ENCODE data around the gene LAX1.

The LAX1 gene, protein sequence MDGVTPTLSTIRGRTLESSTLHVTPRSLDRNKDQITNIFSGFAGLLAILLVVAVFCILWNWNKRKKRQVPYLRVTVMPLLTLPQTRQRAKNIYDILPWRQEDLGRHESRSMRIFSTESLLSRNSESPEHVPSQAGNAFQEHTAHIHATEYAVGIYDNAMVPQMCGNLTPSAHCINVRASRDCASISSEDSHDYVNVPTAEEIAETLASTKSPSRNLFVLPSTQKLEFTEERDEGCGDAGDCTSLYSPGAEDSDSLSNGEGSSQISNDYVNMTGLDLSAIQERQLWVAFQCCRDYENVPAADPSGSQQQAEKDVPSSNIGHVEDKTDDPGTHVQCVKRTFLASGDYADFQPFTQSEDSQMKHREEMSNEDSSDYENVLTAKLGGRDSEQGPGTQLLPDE

DNA sequence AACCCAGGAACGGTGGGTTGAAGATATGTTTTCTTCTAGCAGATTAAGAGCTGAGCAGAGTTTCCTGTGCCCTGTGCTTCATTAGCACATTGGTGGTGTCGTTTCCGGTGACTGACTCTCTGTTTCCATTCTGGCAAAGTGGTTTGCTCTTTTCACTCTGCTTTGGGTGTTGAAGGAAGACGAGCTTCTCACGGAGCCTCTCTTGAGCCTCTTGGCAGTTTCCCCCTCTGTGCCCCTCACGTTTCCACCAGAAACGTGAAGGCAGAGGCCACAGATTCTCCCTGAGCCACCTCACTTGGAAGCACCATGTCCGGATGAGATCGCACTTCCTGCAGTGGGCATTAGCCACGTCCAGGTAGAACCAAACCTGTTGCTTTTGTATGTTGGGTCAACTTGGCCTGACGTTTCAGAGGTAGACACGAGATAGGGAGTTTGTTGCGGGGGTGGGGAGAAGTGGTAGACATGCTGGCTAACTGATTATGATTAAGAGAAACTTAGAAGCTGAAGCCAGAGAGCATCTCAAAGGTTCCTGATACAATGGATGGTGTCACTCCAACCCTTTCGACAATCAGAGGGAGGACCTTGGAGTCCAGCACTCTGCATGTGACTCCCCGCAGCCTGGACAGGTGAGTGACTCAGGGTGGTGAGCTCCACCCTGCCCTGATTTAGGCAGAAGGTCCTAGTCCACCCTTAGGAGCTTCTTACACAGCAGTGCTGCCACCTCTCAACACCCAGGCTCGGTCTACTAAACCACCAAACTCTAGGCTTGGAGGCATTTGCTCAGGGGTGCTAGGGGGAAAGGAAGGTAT lies at the start of gene LAX1:
LAX1 (plus strand) TSS at position 155 of the 809 bp plus-strand sequence; CDS start at position 538, 383 bp downstream.
- H3K27me3 ChIP-seq (ENCODE audit: control insufficient read depth in 5 of 5, insufficient read depth in 4 of 5, low read length in 5 of 5) = no peaks in the 10 kb centered on the region
- peak within 1 kb of the TSS in 2 of 5 donors; percentile 1 to 20 for H3K4me3 ChIP-seq (ENCODE audit: low read depth in 1 of 5, low read length in 5 of 5)
- peaks cover 2 to 14% (median 14%) of the 10 kb centered on the region in 5 donors for H3K4me1 ChIP-seq (ENCODE audit: control insufficient read depth in 5 of 5, insufficient read depth in 5 of 5, low read length in 5 of 5)
- no peak within 1 kb of the TSS for H3K9ac ChIP-seq (ENCODE audit: low read length in 5 of 5)
- no peak within 1 kb of the TSS for H3K27ac ChIP-seq (ENCODE audit: low read depth, low read length)
- no peaks in the 10 kb centered on the region for H3K9me3 ChIP-seq (ENCODE audit: control insufficient read depth in 5 of 5, low read length in 5 of 5)
- no peaks in the 10 kb centered on the region for H3K36me3 ChIP-seq (ENCODE audit: control insufficient read depth in 5 of 5, insufficient read depth in 5 of 5, low read length in 5 of 5)

DNA sequence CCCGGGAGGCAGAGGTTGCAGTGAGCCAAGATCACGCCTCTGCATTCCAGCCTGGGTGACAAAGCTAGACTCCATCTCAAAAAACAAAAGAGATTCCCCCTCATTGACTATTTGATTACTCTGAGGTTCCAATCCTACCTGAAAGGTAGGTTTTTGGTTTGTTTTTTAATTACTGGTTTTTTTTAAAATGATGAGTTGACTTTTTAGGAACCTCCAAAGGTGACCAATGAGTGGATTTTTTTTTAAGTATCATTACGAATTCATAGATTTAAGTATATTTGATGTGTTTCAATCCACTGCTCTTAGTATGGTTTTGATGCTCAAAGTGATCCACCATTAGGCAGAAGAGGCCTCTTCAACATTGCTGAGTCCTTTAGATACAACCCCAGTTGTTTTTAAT lies 47.9 kb upstream of the LAX1 start:
- Histone ChIP-seq H3K4me3 (ENCODE audit: low read depth in 1 of 5, low read length in 5 of 5) (no peak overlapping the region), H3K27ac (ENCODE audit: low read depth, low read length) (no peak overlapping the region), H3K4me1 (ENCODE audit: control insufficient read depth in 5 of 5, insufficient read depth in 5 of 5, low read length in 5 of 5) (no peaks in the 10 kb centered on the region), H3K9me3 (ENCODE audit: control insufficient read depth in 5 of 5, low read length in 5 of 5) (no peaks in the 10 kb centered on the region), H3K36me3 (ENCODE audit: control insufficient read depth in 5 of 5, insufficient read depth in 5 of 5, low read length in 5 of 5) (peaks cover 19 to 82% (median 71%) of the 10 kb centered on the region in 5 donors), H3K27me3 (ENCODE audit: control insufficient read depth in 5 of 5, insufficient read depth in 4 of 5, low read length in 5 of 5) (no peaks in the 10 kb centered on the region), H3K9ac (ENCODE audit: low read length in 5 of 5) (no peak overlapping the region)

DNA sequence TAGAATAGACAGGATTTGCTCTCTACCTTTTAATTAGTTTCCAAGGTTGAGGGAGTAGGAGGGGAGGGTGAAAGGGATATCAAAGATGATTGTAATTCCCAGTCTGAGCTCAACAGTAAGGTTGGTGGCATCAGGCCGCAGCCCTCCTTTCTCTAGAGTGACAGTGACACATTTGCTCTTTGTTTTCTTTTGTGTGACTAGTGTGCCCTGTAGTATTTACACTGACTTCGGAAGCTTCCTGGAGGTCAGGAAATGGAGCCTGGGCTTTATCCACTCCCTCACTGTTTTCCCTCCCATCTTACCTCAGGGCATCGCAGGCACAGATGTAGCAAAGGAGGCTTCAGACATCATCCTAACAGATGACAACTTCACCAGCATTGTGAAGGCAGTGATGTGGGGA lies 44.7 kb upstream of the LAX1 start:
- Histone ChIP-seq H3K27ac (ENCODE audit: low read depth, low read length) (no peak overlapping the region), H3K9me3 (ENCODE audit: control insufficient read depth in 5 of 5, low read length in 5 of 5) (no peaks in the 10 kb centered on the region), H3K27me3 (ENCODE audit: control insufficient read depth in 5 of 5, insufficient read depth in 4 of 5, low read length in 5 of 5) (no peaks in the 10 kb centered on the region), H3K4me1 (ENCODE audit: control insufficient read depth in 5 of 5, insufficient read depth in 5 of 5, low read length in 5 of 5) (no peaks in the 10 kb centered on the region), H3K36me3 (ENCODE audit: control insufficient read depth in 5 of 5, insufficient read depth in 5 of 5, low read length in 5 of 5) (peaks cover 18 to 82% (median 68%) of the 10 kb centered on the region in 5 donors), H3K9ac (ENCODE audit: low read length in 5 of 5) (no peak overlapping the region), H3K4me3 (ENCODE audit: low read depth in 1 of 5, low read length in 5 of 5) (no peak overlapping the region)

- Histone ChIP-seq H3K36me3 (ENCODE audit: control insufficient read depth in 5 of 5, insufficient read depth in 5 of 5, low read length in 5 of 5) (peaks cover 21 to 92% (median 78%) of the 10 kb centered on the region in 5 donors), H3K9ac (ENCODE audit: low read length in 5 of 5) (no peak overlapping the region), H3K27me3 (ENCODE audit: control insufficient read depth in 5 of 5, insufficient read depth in 4 of 5, low read length in 5 of 5) (no peaks in the 10 kb centered on the region), H3K4me1 (ENCODE audit: control insufficient read depth in 5 of 5, insufficient read depth in 5 of 5, low read length in 5 of 5) (peaks cover 0 to 5% (median 0%) of the 10 kb centered on the region in 5 donors), H3K4me3 (ENCODE audit: low read depth in 1 of 5, low read length in 5 of 5) (no peak overlapping the region), H3K9me3 (ENCODE audit: control insufficient read depth in 5 of 5, low read length in 5 of 5) (no peaks in the 10 kb centered on the region), H3K27ac (ENCODE audit: low read depth, low read length) (no peak overlapping the region)
Measured at GRCh38 chr1:203722909-203723308, 42.1 kb upstream of the LAX1 start.

DNA sequence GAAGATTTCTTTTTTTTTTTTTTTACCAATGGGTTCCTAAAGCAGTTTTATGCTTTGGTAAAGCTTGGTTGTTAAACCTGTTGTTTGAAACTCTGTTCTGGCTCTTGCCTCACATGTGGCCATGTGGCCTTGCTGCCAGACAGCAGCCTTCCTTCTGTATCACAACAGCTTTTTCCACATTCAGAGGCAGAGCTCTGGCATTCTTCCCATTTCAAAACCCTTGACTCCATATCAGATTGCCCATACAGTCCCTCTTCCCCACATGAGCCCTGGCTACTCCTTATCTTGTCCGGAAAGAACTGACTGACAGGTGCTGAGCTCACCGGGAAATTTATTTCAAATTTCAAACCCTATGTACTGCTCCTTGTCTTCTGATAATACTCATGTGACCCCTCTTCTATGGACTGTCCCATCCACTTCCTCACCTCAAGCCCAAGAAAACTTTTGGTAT lies 38.5 kb upstream of the LAX1 start:
- Histone ChIP-seq H3K36me3 (ENCODE audit: control insufficient read depth in 5 of 5, insufficient read depth in 5 of 5, low read length in 5 of 5) (peaks cover 26 to 94% (median 81%) of the 10 kb centered on the region in 5 donors), H3K4me1 (ENCODE audit: control insufficient read depth in 5 of 5, insufficient read depth in 5 of 5, low read length in 5 of 5) (peaks cover 0 to 5% (median 2%) of the 10 kb centered on the region in 5 donors), H3K27me3 (ENCODE audit: control insufficient read depth in 5 of 5, insufficient read depth in 4 of 5, low read length in 5 of 5) (no peaks in the 10 kb centered on the region), H3K27ac (ENCODE audit: low read depth, low read length) (peak overlapping the region; percentile 41), H3K9me3 (ENCODE audit: control insufficient read depth in 5 of 5, low read length in 5 of 5) (no peaks in the 10 kb centered on the region), H3K4me3 (ENCODE audit: low read depth in 1 of 5, low read length in 5 of 5) (no peak overlapping the region), H3K9ac (ENCODE audit: low read length in 5 of 5) (no peak overlapping the region)

DNA sequence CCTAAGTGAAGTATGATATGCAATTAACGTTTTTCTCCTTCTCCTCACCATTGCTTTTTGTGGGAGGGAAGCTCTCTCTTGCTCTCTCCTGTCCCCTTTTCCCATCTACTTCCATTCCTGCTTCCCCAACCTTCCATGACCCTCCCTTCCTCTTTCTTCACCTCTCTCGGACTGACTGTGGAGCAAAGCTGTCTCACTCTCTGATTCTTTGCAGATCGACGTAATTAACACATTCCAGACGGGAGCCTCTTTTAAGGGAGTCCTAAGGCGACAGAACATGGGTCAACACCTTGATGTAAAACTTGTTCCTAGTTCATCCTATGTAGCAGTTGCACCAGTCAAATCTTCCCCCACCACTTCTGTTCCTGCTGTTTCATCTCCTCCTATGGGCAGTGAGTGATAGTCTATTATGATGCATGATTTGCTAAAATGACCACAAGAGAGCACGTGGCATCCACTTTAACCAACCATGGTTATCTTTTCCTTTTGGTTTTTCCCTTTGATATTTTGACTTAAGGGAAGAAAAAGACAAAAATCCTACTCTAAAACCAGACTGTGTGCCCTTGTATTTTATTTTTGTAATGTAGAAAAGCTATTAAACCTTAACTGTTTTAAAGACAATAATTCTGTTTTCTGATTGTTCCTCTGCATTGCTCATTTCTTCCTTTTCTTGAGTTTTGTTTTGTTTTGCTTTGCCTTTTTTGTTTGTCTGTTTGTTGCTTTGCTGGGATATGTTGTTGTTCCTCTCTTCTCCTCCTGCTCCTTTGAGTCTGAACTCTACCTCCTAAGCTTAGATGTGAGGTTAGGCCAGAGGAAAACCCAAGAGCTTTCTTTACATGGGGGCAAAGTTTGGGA lies 31.7 kb upstream of the LAX1 start:
- H3K27me3 ChIP-seq (ENCODE audit: control insufficient read depth in 5 of 5, insufficient read depth in 4 of 5, low read length in 5 of 5) = no peaks in the 10 kb centered on the region

GRCh38 chr1:203742436-203742835 lies 22.5 kb upstream of the LAX1 start:
- H3K9me3 ChIP-seq (ENCODE audit: control insufficient read depth in 5 of 5, low read length in 5 of 5) = peaks cover 0 to 4% (median 0%) of the 10 kb centered on the region in 5 donors
- peak overlapping the region; percentile 71 for H3K27ac ChIP-seq (ENCODE audit: low read depth, low read length)
- peaks cover 7 to 28% (median 23%) of the 10 kb centered on the region in 5 donors for H3K4me1 ChIP-seq (ENCODE audit: control insufficient read depth in 5 of 5, insufficient read depth in 5 of 5, low read length in 5 of 5)
- H3K9ac ChIP-seq (ENCODE audit: low read length in 5 of 5) = no peak overlapping the region
- H3K36me3 ChIP-seq (ENCODE audit: control insufficient read depth in 5 of 5, insufficient read depth in 5 of 5, low read length in 5 of 5) = peaks cover 5 to 42% (median 37%) of the 10 kb centered on the region in 5 donors
- H3K4me3 ChIP-seq (ENCODE audit: low read depth in 1 of 5, low read length in 5 of 5) = no peak overlapping the region
- no peaks in the 10 kb centered on the region for H3K27me3 ChIP-seq (ENCODE audit: control insufficient read depth in 5 of 5, insufficient read depth in 4 of 5, low read length in 5 of 5)

More for the DNA sequence above, 31.7 kb upstream of the LAX1 start:
- no peak overlapping the region for H3K27ac ChIP-seq (ENCODE audit: low read depth, low read length)
- H3K4me1 ChIP-seq (ENCODE audit: control insufficient read depth in 5 of 5, insufficient read depth in 5 of 5, low read length in 5 of 5) = peaks cover 0 to 5% (median 0%) of the 10 kb centered on the region in 5 donors
- peaks cover 18 to 81% (median 68%) of the 10 kb centered on the region in 5 donors for H3K36me3 ChIP-seq (ENCODE audit: control insufficient read depth in 5 of 5, insufficient read depth in 5 of 5, low read length in 5 of 5)
- no peak overlapping the region for H3K9ac ChIP-seq (ENCODE audit: low read length in 5 of 5)
- H3K4me3 ChIP-seq (ENCODE audit: low read depth in 1 of 5, low read length in 5 of 5) = no peak overlapping the region
- H3K9me3 ChIP-seq (ENCODE audit: control insufficient read depth in 5 of 5, low read length in 5 of 5) = no peaks in the 10 kb centered on the region

GRCh38 chr1:203743091-203743571 lies 21.9 kb upstream of the LAX1 start:
- H3K27ac ChIP-seq (ENCODE audit: low read depth, low read length) = peak overlapping the region; percentile 71
- H3K9me3 ChIP-seq (ENCODE audit: control insufficient read depth in 5 of 5, low read length in 5 of 5) = peaks cover 0 to 4% (median 0%) of the 10 kb centered on the region in 5 donors
- peak overlapping the region in 1 of 5 donors; percentile 11 for H3K4me3 ChIP-seq (ENCODE audit: low read depth in 1 of 5, low read length in 5 of 5)

More at GRCh38 chr1:203743091-203743571, 21.9 kb upstream of the LAX1 start:
- H3K27me3 ChIP-seq (ENCODE audit: control insufficient read depth in 5 of 5, insufficient read depth in 4 of 5, low read length in 5 of 5) = no peaks in the 10 kb centered on the region
- H3K36me3 ChIP-seq (ENCODE audit: control insufficient read depth in 5 of 5, insufficient read depth in 5 of 5, low read length in 5 of 5) = peaks cover 5 to 35% (median 30%) of the 10 kb centered on the region in 5 donors
- peaks cover 7 to 28% (median 23%) of the 10 kb centered on the region in 5 donors for H3K4me1 ChIP-seq (ENCODE audit: control insufficient read depth in 5 of 5, insufficient read depth in 5 of 5, low read length in 5 of 5)
- no peak overlapping the region for H3K9ac ChIP-seq (ENCODE audit: low read length in 5 of 5)
